Smooth muscle cell (in vitro differentiated cells): ENCODE measurements around the gene TACR2. TPM values are rescaled to one million over a fixed set of nuclear protein-coding genes. Genes with fewer than 3 reads are reported as not detected.

Source experiments
- DNase-seq: peaks from one replicate; lab custom pipeline; 2025; ENCODE audit not compliant: unreplicated experiment; lab: John Stamatoyannopoulos, UW
- H2AFZ ChIP-seq: fragments of 200-600 bp; sonication (generic); 2 replicates; pipeline ENCODE4 v1.6.0; 2016; ENCODE audit warnings: antibody characterized with exemption, low read depth, mild to moderate bottlenecking
- H3F3A ChIP-seq: fragments of 200-600 bp; sonication (generic); 2 replicates; pipeline ENCODE4 v1.6.0; 2017; ENCODE audit warnings: antibody characterized with exemption, low read depth
- H3K27ac ChIP-seq: fragments of 200-600 bp; sonication (generic); 2 replicates; pipeline ENCODE4 v1.5.1; 2016; ENCODE audit warnings: low read depth, mild to moderate bottlenecking
- H3K27me3 ChIP-seq: fragments of 200-600 bp; sonication (generic); 2 replicates; pipeline ENCODE4 v1.6.1; 2016; ENCODE audit warnings: low read depth, mild to moderate bottlenecking
- H3K36me3 ChIP-seq: fragments of 200-600 bp; sonication (generic); 2 replicates; pipeline ENCODE4 v1.5.1; 2016; ENCODE audit warnings: low read depth
- H3K4me1 ChIP-seq: fragments of 200-600 bp; sonication (generic); 2 replicates; pipeline ENCODE4 v1.5.1; 2016; ENCODE audit warnings: low read depth
- H3K4me2 ChIP-seq: fragments of 200-600 bp; sonication (generic); 2 replicates; pipeline ENCODE4 v1.6.0; 2016; ENCODE audit warnings: mild to moderate bottlenecking
- H3K4me3 ChIP-seq: fragments of 200-600 bp; sonication (generic); 2 replicates; pipeline ENCODE4 v1.5.1; 2016; ENCODE audit warnings: mild to moderate bottlenecking
- H3K79me2 ChIP-seq: fragments of 200-600 bp; sonication (generic); 2 replicates; pipeline ENCODE4 v1.6.0; 2016; ENCODE audit warnings: low read depth, mild to moderate bottlenecking
- H3K9ac ChIP-seq: fragments of 200-600 bp; sonication (generic); 2 replicates; pipeline ENCODE4 v1.6.0; 2016; ENCODE audit warnings: low read depth
- H3K9me3 ChIP-seq: fragments of 200-600 bp; sonication (generic); replicated peaks from 2 replicates; pipeline ENCODE4 v1.5.1; 2016; ENCODE audit warnings: low read depth
- H4K20me1 ChIP-seq: fragments of 200-600 bp; sonication (generic); 2 replicates; pipeline ENCODE4 v1.6.0; 2016; ENCODE audit warnings: low read depth
- WGBS: methylation state at CpG from one replicate; pipeline ENCODE4 v1.1.7; 2016; ENCODE audit warnings: low lambda C conversion rate; 5-methylcytosine and 5-hydroxymethylcytosine counted together
- polyA plus RNA-seq: library from polyadenylated mRNA; unstranded; fragments of >200 nt; fragmentation: Nextera tagmentation; extraction: Ambion mirVana; gene quantifications from 2 replicates; pipeline ENCODE4 v1.2.1, GENCODE V29; 2016
- total RNA-seq: library from RNA; depleted of rRNA; stranded (reverse); fragments of >200 nt; gene quantifications from 2 replicates; pipeline ENCODE4 v1.2.3, GENCODE V29; 2014
- TF ChIP-seq, protein P1 (sequence below): fragments of 200-600 bp; sonication (generic); IDR thresholded peaks from 2 replicates; pipeline ENCODE4 v1.5.1; 2017; ENCODE audit warnings: borderline replicate concordance, mild to moderate bottlenecking, antibody characterized with exemption; ENCODE audit not compliant: insufficient read depth, poor library complexity, severe bottlenecking

Gene TACR2
- total and polyA plus RNA-seq, 2 experiments from 2014 or later: 0.13 TPM; not detected in 1

DNA sequence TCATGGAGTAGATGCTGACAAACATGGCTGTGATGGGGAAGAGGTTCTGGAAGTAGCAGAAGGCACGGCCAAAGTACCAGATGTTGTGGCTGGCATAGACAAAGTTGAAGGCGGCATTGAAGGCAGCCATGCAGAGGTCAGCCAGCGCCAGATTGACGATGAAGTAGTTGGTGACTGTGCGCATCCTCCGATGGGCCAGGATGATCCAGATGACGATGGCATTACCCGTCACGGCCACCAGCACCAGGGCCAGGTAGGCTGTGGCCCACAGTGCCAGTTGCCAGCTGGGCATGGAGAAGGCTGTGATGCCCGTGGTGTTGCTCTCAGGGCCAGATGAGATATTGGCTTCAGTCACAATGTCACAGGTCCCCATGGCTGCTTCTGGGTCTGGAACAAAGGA, 767 bp downstream of the TACR2 start:
- no peak overlapping the region for H3K4me2 ChIP-seq
- no peak overlapping the region for H3K27ac ChIP-seq

GRCh38 chr10:69415049-69415448, 1.7 kb downstream of the TACR2 start:
- Histone ChIP-seq H3K9ac (no peak overlapping the region), H3K36me3 (no peaks in the 10 kb centered on the region), H3K79me2 (no peaks in the 10 kb centered on the region), H3K4me2 (no peak overlapping the region), H3K9me3 (no peaks in the 10 kb centered on the region), H4K20me1 (no peaks in the 10 kb centered on the region), H2AFZ (no peak overlapping the region), H3K4me1 (no peaks in the 10 kb centered on the region), H3K4me3 (no peak overlapping the region), H3F3A (peaks cover 16% of the 10 kb centered on the region), H3K27me3 (no peaks in the 10 kb centered on the region), H3K27ac (no peak overlapping the region)
- TF ChIP-seq, protein P1, sequence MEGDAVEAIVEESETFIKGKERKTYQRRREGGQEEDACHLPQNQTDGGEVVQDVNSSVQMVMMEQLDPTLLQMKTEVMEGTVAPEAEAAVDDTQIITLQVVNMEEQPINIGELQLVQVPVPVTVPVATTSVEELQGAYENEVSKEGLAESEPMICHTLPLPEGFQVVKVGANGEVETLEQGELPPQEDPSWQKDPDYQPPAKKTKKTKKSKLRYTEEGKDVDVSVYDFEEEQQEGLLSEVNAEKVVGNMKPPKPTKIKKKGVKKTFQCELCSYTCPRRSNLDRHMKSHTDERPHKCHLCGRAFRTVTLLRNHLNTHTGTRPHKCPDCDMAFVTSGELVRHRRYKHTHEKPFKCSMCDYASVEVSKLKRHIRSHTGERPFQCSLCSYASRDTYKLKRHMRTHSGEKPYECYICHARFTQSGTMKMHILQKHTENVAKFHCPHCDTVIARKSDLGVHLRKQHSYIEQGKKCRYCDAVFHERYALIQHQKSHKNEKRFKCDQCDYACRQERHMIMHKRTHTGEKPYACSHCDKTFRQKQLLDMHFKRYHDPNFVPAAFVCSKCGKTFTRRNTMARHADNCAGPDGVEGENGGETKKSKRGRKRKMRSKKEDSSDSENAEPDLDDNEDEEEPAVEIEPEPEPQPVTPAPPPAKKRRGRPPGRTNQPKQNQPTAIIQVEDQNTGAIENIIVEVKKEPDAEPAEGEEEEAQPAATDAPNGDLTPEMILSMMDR: no peak
- no peak for DNase-seq
- 88% methylated on average over 13 of the region's 13 CpGs for WGBS

More for the DNA sequence above, 767 bp downstream of the TACR2 start:
- H4K20me1 ChIP-seq: no peaks in the 10 kb centered on the region
- no peaks in the 10 kb centered on the region for H3K9me3 ChIP-seq
- 96% methylated on average over 10 of the region's 10 CpGs for WGBS
- peaks cover 10% of the 10 kb centered on the region for H3F3A ChIP-seq
- no peaks in the 10 kb centered on the region for H3K27me3 ChIP-seq
- DNase-seq: no peak
- H3K36me3 ChIP-seq: no peaks in the 10 kb centered on the region
- H3K9ac ChIP-seq: no peak overlapping the region
- TF ChIP-seq, protein P1: no peak
- no peaks in the 10 kb centered on the region for H3K4me1 ChIP-seq
- H3K4me3 ChIP-seq: no peak overlapping the region
- no peak overlapping the region for H2AFZ ChIP-seq
- H3K79me2 ChIP-seq: no peaks in the 10 kb centered on the region

GRCh38 chr10:69414036-69415018, 2.4 kb downstream of the TACR2 start:
- H3K4me3 ChIP-seq: no peak overlapping the region
- no peak overlapping the region for H3K4me2 ChIP-seq
- peaks cover 21% of the 10 kb centered on the region for H3F3A ChIP-seq
- no peaks in the 10 kb centered on the region for H3K36me3 ChIP-seq
- H3K9ac ChIP-seq: no peak overlapping the region
- TF ChIP-seq, protein P1: no peak
- no peaks in the 10 kb centered on the region for H3K4me1 ChIP-seq
- H2AFZ ChIP-seq: no peak overlapping the region
- no peak overlapping the region for H3K27ac ChIP-seq
- no peaks in the 10 kb centered on the region for H4K20me1 ChIP-seq
- H3K9me3 ChIP-seq: no peaks in the 10 kb centered on the region
- H3K79me2 ChIP-seq: no peaks in the 10 kb centered on the region
- H3K27me3 ChIP-seq: no peaks in the 10 kb centered on the region
- no peak for DNase-seq
- 95% methylated on average over 20 of the region's 20 CpGs for WGBS
